Fibroblast of mammary gland (primary cell): Measurements from ENCODE around the gene CATSPERZ.

Source experiments
- DNase-seq: peaks from one replicate; pipeline ENCODE4 v3.0.0-alpha.2; 2010; ENCODE audit warnings: low read depth
- H3K4me3 ChIP-seq: 2 replicates; pipeline ENCODE4 v1.5.1; 2011; ENCODE audit warnings: low read depth, mild to moderate bottlenecking, low read length, moderate library complexity; ENCODE audit not compliant: control insufficient read depth
- CTCF ChIP-seq: conservative IDR thresholded peaks from 2 replicates; pipeline ENCODE4 v1.5.1; 2011; ENCODE audit warnings: low read depth, low read length, inconsistent platforms; ENCODE audit not compliant: control insufficient read depth, insufficient read depth

CATSPERZ gene

DNA sequence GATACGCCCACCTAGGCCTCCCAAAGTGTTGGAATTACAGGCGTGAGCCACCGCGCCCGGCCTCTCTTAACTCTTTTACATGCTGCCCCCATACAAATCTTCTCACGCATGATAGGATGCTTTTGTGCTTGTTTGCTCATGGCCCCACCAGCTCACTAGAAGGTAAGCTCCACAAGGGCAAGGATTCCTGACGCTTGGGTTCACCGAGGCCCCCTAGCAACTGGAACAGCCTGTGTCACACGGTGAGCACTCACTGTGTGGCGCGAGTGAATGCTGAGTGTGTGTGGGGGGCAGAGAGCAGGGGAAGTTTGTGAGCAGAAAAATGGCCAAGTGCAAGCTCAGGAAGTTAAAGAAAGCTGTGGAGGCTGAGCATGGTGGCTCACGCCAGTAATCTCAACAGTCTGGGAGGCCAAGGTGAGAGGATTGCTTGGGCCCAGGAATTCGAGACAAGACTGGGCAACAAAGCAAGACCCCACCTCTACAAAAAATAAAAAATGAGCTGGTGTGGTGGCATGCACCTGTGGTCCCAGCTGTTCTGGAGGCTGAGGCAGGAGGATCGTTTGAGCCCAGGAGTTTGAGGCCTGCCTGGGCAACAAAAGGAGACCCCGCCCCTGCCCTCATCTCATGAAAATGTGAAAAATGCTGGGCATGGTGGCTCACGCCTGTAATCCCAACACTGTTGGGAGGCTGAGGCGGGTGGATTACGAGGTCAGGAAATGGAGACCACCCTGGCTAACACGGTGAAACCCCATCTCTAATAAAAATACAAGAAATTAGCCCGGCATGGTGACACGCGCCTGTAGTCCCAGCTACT lies 18.0 kb upstream of the CATSPERZ start:
- no peak for TF ChIP-seq CTCF
- DNase-seq, result no peak
- H3K4me3 ChIP-seq, result no peak overlapping the region

DNA sequence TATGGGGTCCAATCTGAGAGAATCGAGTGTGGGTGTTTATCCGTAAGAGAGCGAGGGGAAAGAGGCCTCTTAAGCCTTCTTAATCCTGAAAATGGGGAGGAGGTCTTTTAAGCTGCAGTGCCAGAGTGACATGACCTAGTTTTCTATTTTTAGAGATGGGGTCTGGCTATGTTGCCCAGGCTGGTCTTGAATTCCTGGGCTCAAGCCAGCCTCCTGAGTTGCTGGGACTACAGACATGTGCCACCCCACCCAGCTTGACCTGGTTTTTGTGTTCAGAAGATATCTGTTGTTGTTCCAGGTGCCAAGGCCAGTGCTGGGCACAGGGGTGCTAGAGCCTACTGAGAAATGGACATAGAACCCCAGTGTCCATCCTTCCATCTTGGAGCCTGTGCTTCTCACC lies 17.1 kb upstream of the CATSPERZ start:
- TF ChIP-seq CTCF, result no peak
- no peak overlapping the region for H3K4me3 ChIP-seq
- DNase-seq, result no peak

DNA sequence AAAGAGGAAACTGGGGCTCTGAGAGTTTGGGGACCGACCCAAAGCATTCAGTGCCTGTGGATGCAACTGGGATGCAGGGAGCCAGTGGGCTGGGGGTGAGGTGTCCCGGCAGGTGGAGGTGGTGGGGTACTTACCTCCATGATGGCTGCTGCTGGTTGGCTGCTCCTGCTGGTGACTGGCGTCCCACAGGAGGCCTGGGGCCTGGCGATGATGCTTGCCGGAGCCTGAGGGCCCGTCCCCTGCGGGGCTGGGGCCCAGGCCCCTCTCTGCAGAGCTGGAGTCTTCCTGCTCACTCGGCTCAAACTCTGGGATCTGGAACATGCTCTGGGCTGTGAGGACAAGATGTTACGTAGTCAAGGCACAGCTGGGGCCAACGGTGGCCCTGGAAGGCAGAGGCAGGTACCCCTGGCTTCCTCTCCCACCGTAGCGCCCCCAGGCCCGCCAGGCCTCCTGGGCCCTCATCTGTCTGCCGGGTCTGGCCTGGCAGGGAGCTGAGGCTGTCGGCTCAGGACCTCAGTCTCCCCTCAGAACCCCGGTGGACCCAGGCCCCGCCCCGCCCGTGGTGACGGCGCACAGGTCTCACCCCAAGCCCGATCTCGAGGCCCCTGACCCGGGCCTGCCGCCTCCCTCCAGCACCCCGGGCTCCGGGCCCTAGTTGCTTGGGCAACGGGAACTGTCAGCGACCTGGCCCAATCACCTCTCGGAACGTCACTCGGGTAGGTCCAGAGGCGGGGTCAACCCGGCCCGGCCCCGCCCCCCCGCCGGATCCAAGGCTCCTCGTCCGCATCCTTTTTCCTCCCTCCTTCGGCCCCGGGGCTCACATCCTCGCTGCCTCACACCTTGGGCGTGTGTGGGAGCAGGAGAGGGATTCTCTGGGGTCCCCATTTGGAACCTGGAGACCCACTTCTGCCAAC lies 15.9 kb upstream of the CATSPERZ start, which contains the start of gene BAD:
Gene BAD, minus strand, starts transcription at position 618 of the 914 bp plus-strand sequence. Its CDS starts 297 bp downstream, at position 321.
- peak; percentile 87 for DNase-seq
- no peak for TF ChIP-seq CTCF
- H3K4me3 ChIP-seq, result peak within 1 kb of the TSS; percentile 71

DNA sequence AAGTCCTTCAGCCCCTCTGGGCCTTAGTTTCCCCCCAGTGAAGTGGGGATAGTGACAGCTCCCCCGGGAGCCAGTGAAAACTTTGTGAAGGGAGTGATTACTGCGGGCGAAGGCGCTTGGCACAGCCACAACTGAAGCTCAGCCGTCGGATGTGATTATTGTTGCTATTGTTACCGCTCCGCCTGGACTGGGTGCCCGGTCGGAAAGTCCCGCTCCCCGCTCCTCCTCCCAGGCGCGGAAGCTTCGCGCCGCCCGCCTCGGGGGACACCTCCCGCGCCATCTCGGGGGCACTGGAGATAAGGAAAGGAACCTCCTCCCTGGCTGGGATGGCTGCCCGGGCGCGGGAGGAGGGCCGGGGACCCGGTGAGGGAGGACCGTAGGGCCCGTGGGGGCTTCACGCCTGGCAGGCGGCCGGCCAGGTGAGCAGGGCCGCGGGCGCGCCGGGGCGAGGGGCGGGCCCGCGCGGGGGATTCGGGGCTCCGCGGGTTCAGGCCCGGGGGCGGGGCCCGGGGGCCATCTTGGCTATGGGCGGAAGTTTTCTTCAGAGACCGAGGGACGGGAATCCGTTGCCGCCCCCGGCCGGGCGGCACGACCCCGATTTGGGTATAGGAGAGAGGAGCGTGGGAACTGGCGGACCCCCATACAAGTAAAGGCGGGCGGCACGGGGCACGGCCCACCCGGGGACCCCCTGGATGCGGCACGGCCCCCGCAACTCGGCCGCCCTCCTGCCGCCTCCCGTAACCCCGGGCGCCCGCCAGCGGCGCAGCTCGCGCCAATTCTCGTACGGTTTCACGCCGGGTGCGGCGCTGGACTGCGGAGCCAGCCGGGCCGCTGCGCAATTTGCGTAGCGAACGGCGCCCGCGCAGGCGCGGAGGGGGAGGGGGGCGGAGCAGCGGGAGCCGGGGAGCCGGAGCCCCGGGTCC lies 14.9 kb upstream of the CATSPERZ start, which contains the start of gene GPR137:
Gene GPR137, plus strand, starts transcription at position 887 of the 923 bp plus-strand sequence. CDS start 677 bp downstream, outside the sequence.
- peak; percentile 54 for DNase-seq
- TF ChIP-seq CTCF, result no peak
- peak within 1 kb of the TSS; percentile 71 for H3K4me3 ChIP-seq

- no peak for TF ChIP-seq CTCF
- H3K4me3 ChIP-seq, result peak overlapping the region; percentile 50
- no peak for DNase-seq
These were observed 14.0 kb upstream of the CATSPERZ start for GRCh38 chr11:64285885-64286800.
